Measurements from ENCODE around the gene PNPLA3.
"Not testable (repeated sequence)": the region's sequence is repeated elsewhere in the genome, so short reads cannot be mapped to it uniquely, and the experiment has no call there.

Gene PNPLA3

DNA sequence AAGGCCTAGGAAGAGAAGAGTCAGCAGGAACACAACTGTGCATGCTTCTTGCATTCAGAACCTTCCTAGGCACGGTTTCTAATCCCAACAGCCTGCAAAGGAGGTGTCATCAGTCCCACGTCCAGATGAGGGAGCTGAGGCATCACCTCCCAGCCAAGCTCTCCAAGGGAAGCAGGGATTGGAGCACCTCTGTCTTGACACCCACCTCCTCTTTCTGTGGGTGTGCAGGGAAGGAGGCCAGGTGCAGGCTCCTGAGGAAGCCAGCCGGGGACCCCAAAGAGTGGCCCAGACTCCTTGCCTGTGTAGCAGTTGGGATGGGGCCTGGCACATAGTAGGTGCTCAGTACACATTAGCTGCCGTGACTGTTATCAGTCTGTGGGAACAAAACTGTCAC lies 33.7 kb upstream of the PNPLA3 start:
- in situ Hi-C loops (cut with MboI; ENCODE audit: low sequenced_read_pairs) = no loop called here

DNA sequence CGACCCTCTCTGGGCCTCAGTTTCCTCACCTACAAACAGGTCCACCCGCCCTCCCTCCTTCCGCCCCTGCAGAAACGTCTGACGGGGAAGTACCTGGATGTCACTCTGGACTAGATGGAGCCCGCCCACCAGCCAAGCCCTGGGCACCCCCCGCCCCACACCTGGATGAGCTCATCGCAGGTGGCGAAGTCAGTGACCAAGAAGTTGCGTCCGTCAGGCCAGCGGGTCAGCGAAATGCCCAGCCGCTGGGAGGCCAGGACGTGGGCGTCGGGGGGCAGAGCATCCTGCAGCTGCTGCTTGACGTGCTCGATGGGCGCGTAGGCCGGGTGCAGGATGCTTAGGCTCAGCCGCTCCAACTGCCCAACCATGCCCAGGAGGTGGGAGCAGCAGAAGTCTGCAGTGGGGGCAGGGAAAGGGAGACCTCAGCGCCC lies 32.7 kb upstream of the PNPLA3 start:
- in situ Hi-C loops (cut with MboI; ENCODE audit: low sequenced_read_pairs) = no loop called here

DNA sequence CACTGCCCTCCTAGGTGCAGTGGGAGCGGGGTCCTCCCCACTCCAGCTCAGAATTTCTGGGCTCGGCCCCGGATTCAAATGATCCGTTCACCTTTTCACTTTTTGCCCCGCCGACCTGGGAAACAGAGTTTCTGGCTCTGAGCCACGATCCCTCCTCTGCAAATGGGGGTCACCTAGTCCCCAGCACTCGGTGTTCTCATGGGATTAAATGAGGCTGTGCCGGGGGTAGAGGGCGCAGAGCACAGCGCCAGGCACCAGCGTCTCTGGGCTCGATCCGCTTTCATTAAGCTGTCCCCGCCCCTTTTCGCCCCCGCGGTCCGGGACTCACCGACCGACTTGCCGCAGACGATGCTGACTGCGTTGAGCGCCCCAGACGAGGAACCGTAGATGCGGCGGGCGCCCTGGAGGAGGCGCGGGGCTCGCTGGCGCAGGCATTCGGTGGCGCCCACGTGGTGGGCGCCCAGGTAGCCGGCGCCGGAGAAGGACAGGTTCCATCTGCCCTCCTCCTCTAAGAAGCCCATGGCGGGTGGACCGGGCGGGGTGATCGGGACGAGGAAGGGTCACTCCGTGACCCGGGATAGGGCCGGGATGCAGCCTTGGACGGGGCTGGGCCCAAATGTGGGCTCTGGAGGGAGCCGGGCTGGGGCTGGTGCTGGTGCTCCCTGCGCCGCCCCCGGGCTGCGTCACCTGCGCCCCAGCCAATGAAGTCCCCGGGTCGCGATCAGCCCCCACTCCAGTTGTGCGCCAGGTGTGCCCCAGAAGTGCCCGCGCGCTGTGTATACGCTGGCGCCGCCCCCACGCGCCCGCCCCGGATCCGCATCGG lies 32.0 kb upstream of the PNPLA3 start, which contains the start of gene PNPLA5:
TSS of gene PNPLA5 (minus strand) at position 654 of the 823 bp plus-strand sequence. CDS start at position 521, 133 bp downstream.
- in situ Hi-C loops (cut with MboI; ENCODE audit: low sequenced_read_pairs) = no loop called here

DNA sequence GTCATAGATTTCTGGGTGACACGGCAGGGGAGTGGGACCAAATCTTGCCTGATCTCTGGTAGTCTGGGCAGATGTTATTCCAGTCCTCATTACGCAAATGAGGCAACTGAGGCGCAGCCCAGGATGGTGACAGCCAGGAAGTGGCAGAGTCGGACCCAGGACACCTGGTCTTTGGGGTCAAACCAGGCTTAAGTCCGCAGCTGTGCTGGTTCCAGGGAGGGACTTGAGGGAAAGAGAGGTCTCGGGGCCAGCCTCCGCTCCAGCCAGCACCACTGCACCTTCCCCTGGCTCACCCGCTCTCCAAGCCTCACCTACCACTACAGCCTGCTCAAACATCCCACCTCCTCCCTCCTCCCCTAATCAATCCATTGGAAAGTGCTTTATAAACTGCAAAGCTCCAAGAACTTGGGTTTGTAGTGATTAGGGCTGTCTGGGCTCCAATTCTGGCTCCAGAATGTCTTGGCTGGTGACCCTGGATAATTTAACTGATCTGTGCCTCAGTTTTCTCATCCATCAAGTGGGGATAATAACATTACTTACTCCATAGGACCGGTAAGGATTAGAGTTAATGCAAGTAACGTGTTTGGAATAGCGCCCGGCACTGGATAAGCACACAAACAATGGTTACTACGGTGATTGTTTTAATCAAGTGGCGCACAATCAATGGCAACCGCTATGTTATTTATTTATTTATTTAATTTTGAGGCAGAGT lies 31.3 kb upstream of the PNPLA3 start:
- in situ Hi-C loops (cut with MboI; ENCODE audit: low sequenced_read_pairs) = no loop called here

DNA sequence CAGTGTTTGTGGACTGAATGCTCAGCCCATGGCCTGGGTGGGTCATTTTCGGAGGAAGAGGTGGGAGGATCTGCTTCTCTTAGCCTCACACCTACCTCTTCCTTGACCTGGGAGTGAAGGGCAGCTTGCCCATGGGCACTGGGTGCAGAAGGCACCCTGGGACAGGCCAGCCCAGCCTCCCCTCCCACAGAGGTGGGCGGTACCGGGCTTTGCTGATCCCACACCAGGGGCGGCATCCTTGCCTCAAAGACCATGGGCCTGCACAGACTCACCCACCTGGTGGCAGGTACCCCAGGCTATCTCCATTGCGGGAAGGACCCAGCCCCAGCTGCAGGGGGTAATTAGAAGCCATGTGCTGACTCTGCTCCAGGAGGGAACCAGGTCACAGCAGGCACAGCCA lies 30.3 kb upstream of the PNPLA3 start:
- in situ Hi-C loops (cut with MboI; ENCODE audit: low sequenced_read_pairs) = no loop called here

DNA sequence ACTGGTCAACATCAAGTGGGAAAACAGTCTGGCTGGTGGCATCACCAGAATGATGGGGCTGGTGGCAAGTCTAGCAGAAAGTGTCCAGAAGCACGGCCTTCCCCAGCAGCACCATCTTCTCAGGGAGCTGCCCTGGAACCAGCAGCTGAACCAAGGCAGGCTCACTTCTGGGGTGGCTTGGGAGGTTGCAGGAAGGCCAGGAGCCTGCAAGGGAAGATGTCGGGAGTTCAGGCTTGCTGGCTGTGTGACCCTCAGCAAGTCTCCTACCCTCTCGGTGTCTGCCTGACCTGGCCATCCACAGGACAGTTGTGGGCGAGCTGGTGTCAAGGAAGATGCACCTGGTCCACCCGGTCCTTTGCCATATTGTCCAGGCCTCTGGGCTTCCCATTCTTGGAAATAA lies 29.5 kb upstream of the PNPLA3 start:
- in situ Hi-C loops (cut with MboI; ENCODE audit: low sequenced_read_pairs) = no loop called here

DNA sequence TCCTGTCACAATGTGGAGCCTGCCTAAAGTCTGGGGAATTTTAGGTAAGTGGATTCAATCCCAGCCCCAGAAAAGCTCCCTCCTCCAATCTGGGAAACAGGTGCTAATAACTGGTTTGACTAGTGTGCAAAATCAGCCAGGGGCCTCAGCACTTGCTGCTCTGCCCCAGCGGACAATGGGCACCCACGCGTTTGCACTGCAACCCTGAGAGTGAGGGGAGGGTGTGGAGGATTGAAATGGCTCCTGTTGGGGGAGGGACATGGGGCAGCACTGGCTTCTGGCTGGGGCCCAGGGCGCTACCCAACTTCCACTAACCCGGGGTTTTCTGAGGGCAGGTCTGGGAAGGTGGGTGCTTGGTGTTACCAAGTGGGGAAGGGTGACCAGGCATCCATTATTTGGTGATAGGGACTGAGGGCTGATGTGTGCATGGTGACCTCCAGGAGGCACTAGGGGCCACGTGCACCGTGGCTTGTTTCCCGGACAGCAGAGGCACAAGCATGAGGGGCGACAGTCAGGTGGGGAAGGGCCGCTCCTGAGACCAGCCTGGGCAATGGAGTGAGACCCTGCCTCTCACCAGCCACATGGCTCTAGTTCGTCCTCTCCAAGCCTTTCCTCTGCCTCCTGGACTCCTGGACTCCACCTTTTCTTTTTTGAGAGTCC lies 27.5 kb upstream of the PNPLA3 start:
- in situ Hi-C loops (cut with MboI; ENCODE audit: low sequenced_read_pairs) = no loop called here

DNA sequence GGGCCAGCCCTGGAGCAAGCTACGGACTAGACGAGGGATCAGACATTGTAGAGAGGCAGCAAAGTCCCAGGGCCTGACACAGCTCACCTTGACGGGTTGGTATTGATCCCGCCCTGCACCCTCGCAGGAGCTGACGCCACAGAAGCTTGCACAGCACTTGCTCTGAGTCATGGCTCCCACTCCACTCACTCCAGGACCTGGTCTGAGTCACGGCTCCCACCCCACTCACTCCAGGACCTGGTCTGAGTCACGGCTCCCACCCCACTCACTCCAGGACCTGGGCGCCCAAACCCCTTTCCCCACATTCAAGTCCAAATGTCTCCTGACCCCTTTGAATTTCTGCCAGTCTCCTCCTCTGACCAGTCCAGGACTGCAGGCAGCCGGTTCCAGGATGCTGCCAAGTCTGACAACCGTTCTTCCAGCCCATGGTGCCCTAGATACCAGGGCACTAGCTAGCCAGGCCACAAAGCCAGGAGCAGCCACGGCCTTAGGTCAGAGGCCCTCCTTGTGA lies 25.8 kb upstream of the PNPLA3 start:
- in situ Hi-C loops (cut with MboI; ENCODE audit: low sequenced_read_pairs) = no loop called here

DNA sequence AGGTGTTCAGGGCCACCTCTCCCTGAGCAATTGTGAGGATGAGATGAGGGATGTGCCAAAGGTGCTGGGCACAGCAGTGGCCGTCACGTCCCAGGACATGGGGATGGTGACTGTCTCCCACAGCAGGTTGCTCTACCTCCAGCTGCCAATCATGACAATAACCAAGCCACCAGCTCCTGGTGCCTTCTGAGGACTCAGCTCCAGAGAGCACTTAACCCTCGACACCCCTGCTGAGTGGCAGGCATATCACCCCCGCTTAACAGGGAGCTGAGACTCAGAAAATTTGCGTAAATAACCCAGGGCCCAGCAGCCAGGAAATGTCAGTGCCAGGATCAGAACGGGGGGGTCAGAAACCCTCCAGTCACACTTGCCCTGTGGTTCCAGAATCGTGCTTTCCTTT lies 23.4 kb upstream of the PNPLA3 start:
- in situ Hi-C loops (cut with MboI; ENCODE audit: low sequenced_read_pairs) = no loop called here

DNA sequence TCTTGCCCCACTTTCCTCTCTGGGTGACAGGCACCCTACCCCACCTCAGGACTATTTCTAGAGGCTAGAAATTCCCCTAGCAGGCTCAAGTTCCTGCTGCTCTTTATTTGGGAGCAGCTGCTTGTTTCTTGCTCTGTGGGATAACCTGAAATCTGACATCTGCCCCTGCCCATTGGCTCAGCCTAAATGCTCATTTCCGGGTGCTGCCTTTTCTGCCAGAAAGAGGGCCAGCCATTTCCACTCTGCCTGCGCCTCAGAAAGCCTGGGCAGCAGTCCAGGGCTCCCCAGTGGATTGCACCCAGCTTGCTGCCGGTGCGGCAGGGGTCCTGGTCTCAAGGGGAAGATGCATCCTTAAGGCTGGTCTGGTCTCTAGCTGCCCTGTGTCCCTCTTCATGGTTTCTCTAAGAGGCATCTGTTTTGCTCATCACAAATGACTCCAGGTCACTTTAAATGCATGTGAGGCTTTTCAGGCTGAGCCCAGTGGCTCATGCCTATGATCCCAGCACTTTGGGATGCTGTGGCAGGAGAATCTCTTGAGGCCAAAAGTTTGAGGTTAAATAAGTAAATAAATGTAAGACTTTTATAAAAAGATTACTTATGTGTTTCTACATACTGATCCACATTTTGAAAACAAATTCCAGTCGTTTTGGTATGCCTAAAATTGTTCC lies 21.5 kb upstream of the PNPLA3 start:
- in situ Hi-C loops (cut with MboI; ENCODE audit: low sequenced_read_pairs) = no loop called here

DNA sequence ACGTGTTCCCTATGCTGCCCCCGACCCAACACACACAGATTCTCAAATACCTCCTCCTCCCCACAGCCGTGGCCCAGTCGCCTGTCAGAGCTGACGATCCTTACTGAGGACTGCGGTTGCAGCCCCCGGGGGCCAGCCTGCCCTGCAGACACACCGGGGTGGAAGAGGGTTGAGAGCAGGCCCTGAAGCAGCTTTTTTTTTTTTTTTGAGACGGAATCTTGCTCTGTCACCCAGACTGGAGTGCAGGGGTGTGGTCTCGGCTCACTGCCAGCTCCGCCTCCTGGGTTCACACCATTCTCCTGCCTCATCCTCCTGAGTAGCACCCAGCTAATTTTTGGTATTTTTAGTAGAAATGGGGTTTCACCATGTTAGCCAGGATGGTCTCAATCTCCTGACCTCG lies 20.6 kb upstream of the PNPLA3 start:
- in situ Hi-C loops (cut with MboI; ENCODE audit: low sequenced_read_pairs) = not testable (repeated sequence)

DNA sequence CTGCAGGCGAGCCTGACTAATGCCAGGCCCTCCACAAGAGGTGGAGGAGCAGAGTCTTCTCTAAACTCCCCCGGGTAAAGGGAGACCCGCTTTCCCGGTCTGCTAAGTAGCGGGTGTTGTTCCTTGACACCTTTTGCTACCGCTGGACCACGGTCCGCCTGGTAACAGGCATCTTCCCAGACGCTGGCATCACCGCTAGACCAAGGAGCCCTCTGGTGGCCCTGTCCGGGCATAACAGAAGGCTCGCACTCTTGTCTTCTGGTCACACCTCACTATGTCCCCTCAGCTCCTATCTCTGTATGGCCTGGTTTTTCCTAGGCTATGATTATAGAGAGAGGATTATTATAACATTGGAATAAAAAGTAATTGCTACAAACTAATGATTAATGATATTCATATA lies 19.2 kb upstream of the PNPLA3 start:
- in situ Hi-C loops (cut with MboI; ENCODE audit: low sequenced_read_pairs) = not testable (repeated sequence)

DNA sequence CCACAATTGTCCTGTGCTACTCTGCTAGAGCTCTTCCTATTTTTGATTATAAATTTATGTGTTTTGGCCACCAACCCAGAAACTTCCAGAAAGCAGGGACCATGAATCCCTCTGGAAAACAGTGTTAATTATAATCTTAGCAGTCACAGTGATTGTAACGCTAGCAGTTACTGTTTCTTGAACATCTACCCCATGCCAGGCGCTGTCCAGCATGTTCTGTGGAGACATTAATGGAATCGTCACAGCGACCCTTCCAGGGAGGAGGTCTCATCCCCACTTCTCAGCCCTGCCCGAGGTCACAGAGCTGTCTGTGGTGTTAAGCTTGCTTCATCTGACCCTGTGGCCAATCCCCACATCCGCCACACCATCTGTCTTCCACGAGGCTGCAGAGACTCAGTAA lies 17.9 kb upstream of the PNPLA3 start:
- in situ Hi-C loops (cut with MboI; ENCODE audit: low sequenced_read_pairs) = no loop called here

DNA sequence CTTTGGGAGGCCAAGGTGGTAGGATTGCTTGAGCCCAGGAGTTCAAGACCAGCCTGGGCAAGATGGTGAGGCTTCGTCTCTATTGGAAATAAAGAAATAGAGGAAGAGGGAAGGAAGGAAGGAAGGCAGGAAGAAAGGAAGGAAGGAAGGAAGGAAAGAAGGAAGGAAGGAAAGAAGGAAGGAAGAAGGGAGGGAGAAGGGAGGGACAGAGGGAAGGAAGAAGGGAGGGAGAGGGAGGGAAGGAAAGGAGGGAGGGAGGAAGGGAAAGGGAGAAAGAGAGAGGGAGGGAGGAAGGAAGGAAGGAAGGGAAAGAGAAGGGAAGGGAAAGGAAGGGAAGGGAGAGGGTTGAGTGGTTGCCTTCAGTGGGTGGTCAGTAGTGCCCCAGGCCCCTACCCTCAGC lies 13.9 kb upstream of the PNPLA3 start:
- in situ Hi-C loops (cut with MboI; ENCODE audit: low sequenced_read_pairs) = no loop called here

DNA sequence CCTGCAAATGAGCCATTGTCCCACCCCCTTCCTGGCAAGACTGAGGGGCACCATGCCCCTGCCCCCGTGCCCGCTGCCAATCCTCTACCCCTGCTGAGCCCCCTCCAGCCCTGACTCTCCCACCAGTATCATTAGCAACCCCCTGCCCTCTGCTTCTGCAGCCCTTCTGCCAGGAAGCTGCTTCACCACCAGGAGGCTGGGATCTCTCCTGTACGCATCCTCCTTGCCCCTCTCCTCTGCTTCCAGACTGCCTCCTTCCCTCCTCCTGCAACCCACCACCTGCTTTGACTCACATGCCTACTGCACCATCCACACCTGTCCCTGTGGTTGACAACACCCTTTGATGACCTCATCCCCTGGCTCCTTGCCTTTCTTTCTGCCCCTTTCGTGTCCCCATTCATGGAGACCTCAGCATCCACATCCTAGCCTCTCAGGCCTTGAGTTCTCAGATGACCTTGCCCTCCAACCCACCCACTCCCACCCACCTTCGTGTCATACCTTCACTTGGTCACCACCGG lies 13.4 kb upstream of the PNPLA3 start:
- in situ Hi-C loops (cut with MboI; ENCODE audit: low sequenced_read_pairs) = no loop called here

DNA sequence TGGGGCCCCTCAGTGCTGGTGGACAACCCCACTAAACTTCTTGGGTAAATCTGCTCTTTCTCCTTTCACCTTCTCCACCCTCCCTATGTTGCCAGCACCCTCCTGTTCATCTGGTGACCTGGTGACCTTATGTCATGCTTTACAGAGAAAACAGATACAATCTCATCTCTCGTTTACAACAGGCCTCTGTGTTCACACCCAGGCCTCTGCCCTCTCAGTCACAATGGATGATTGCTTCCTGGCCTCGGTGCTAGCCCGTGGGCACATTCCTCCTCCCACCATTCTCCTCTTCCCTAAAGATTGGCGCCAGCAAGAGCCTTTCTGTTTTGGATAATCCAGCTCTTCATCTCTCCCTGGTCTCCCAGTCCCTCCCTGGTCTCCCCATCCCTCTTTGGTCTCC lies 12.3 kb upstream of the PNPLA3 start:
- in situ Hi-C loops (cut with MboI; ENCODE audit: low sequenced_read_pairs) = no loop called here

DNA sequence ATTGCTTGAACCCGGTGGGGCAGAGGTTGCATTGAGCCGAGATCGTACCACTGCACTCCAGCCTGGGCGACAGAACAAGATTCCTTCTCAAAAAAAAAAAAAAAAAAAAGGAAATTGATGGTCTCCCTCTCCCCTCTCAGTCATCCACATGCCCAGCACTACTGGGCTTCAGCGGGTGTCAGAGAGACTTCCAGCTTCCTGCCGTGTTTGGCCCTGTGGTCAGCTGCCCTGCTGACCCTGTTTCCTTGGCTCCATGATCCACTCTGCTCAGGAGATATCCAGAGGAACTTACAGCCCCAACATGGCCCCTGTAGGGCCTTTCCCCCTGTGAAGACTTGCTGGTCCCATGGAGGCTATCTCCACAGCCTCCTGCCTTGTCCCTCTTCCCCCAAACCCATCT lies 6.1 kb upstream of the PNPLA3 start:
- in situ Hi-C loops (cut with MboI; ENCODE audit: low sequenced_read_pairs) = no loop called here

DNA sequence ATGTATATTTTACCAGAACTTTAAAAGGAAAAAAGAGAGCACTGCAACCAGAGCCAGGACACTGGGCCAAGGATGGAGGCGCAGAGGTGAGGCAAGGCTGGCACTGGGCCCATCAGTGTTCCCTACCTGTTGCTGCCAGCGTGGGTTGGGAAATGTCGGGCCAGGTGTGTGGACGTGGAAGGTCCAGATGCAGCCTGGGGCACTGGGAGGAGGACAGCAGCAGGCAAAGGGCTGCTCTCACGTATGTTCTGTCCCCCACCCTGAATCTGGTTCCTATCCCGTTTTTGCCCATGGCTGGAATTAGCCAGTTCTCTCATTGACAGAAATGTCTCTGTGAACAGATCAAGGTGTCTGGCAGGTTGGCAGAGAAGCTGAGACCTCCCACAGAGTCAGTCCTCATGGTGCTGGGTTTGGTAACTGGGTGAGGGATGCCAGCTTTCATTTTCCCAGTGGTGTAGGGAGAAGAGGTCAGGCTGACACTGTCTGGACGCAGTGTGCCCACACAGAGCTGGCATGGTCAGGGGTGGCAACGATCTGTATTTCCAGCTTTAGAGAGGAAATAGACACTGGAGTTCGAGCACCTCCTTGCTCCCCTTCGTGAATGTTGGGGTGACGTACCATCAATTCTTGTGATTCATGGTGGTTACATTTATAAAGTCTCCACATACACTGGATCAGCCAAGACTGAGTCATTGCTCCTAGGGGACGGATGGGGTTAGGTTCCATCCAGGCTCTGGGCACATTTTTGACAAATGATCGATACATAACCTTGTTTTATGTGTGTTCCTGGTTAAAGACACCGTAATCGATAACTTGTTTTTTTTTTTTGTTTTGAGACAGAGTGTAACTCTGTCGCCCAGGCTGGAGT lies 4.3 kb upstream of the PNPLA3 start:
- in situ Hi-C loops (cut with MboI; ENCODE audit: low sequenced_read_pairs) = no loop called here

DNA sequence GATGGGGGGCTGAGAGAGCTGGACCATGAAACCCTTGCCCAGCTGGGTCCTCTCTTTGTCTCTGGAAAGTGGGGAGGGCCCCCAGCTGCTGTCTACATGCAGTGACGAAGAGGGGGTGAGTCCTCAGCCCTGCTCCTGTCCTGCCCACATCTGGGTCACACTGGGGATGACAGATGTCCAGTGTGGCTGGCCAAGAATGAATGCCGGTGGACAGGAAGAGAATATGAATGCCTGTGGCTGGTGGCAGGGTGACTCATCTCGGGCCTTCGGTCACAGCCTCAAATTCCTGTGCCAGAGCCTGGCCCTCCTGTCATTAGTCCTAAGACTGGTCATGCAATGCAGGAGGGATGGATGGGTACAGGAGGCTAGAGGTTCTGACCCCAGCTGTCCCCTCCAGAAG lies 2.2 kb upstream of the PNPLA3 start:
- in situ Hi-C loops (cut with MboI; ENCODE audit: low sequenced_read_pairs) = no loop called here

DNA sequence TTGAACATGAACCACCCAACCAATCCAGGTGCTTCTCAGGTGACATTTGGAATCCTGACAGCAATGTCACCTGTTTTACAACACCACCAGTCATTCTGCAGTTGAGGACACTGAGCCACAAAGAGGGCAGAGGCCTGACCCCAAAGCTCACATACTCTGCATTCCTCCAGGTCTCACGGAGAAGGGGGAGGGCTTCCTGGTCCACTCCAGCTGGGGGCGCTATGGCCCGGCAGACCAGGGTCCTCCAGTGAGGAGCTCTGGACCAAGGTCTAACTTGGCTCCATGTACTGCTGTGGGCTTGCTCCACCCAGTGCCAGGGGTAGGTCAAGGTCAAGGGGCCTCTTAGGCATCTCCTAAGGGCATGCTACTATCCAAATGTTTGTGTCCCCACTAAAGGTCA lies 1.5 kb upstream of the PNPLA3 start:
- in situ Hi-C loops (cut with MboI; ENCODE audit: low sequenced_read_pairs) = no loop called here
